ENCODE data around the gene BAIAP2.
A peak's percentile ranks its signal among the peaks of the same experiment; 100 is the strongest.

Gene BAIAP2

GRCh38 chr17:81030741-81031565, 4.0 kb upstream of the BAIAP2 start:
- no peak for DNase-seq (ENCODE audit: low read depth)
- H3K4me3 ChIP-seq (ENCODE audit: low read depth, low read length), result no peak overlapping the region
- TF ChIP-seq CTCF (IDR thresholded peaks at IDR 0.05; ENCODE audit: control insufficient read depth, extremely low read depth, insufficient read depth), result no peak

DNA sequence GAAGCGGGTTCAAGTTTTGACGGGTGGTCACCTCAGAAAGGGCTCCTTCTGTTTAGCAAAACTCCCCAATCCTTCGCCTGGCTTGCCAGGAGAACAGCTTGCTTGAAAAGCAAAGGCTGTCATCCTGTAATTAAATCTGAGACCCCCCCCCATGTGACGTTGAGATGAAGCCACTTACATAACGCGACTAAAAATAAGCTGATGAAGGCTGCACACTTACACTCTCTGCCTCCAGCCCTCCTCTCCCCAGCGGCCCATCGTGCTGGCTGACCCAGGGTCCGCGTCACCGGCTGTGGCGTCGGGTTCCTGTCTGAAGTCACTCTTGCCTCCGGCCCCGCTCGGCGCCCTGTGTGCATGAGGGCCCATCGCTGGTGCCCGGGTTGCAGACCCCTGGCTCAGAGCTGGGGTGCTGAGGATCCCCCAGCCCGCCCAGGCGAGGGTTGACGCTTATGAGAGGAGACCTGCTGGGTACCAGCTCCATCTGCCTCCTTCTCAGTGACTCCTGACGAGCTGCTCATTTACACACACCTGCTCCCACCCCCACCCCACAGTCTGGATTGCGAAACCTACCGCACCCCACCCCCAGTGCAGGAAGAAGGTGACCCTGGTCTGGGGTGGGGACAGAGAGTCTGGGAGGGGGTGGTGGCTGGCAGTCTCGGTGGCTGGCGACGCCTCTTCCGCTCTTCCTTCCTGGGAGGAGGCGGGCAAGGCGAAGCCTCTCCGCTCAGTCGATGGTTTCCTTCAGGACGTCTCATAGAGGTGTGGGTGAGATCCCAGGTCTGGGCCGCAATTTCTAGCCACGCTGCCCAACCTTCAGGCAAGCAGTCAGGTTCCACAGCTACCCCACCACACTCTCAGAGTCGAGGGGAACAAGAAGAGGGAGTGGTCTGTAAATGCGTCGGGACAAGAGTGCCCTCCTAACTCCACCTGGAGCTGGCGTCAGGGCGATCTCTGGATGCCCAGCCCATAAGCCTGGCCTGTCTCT, 3.1 kb upstream of the BAIAP2 start:
- H3K4me3 ChIP-seq (ENCODE audit: low read depth, low read length), result no peak overlapping the region
- TF ChIP-seq CTCF (IDR thresholded peaks at IDR 0.05; ENCODE audit: control insufficient read depth, extremely low read depth, insufficient read depth), result no peak
- no peak for DNase-seq (ENCODE audit: low read depth)

GRCh38 chr17:81032641-81033480, 2.1 kb upstream of the BAIAP2 start:
- TF ChIP-seq CTCF (IDR thresholded peaks at IDR 0.05; ENCODE audit: control insufficient read depth, extremely low read depth, insufficient read depth), result no peak
- no peak for DNase-seq (ENCODE audit: low read depth)
- H3K4me3 ChIP-seq (ENCODE audit: low read depth, low read length), result peak overlapping the region; percentile 90

- TF ChIP-seq CTCF (IDR thresholded peaks at IDR 0.05; ENCODE audit: control insufficient read depth, extremely low read depth, insufficient read depth), result no peak
- DNase-seq (ENCODE audit: low read depth), result no peak
- peak overlapping the region; percentile 90 for H3K4me3 ChIP-seq (ENCODE audit: low read depth, low read length)
These were observed 1.3 kb upstream of the BAIAP2 start for GRCh38 chr17:81033535-81034167.

- no peak for TF ChIP-seq CTCF (IDR thresholded peaks at IDR 0.05; ENCODE audit: control insufficient read depth, extremely low read depth, insufficient read depth)
- DNase-seq (ENCODE audit: low read depth), result no peak
- H3K4me3 ChIP-seq (ENCODE audit: low read depth, low read length), result peak overlapping the region; percentile 90
These were observed 678 bp upstream of the BAIAP2 start for GRCh38 chr17:81034168-81034777.

Measured in LNCaP clone FGC (cell line).